HFF-Myc (cell line): Measurements from ENCODE around the gene ACTR6.
"Not testable (repeated sequence)": the region's sequence is repeated elsewhere in the genome, so short reads cannot be mapped to it uniquely, and the experiment has no call there.

Experiments used
- DNase-seq: peaks from one replicate; pipeline ENCODE4 v3.0.0-alpha.2; 2011; ENCODE audit warnings: low read depth; ENCODE audit errors: extremely low read depth
- H3K4me3 ChIP-seq: replicated peaks from 2 replicates; pipeline ENCODE4 v1.5.1; 2011; ENCODE audit warnings: low read depth, mild to moderate bottlenecking, control low read depth, low read length
- TF ChIP-seq, protein P1 (sequence below): IDR thresholded peaks from 2 replicates; pipeline ENCODE4 v1.5.1; 2012; ENCODE audit warnings: mild to moderate bottlenecking, low read depth, low read length, control low read depth; ENCODE audit errors: missing control alignments

The ACTR6 gene

DNA sequence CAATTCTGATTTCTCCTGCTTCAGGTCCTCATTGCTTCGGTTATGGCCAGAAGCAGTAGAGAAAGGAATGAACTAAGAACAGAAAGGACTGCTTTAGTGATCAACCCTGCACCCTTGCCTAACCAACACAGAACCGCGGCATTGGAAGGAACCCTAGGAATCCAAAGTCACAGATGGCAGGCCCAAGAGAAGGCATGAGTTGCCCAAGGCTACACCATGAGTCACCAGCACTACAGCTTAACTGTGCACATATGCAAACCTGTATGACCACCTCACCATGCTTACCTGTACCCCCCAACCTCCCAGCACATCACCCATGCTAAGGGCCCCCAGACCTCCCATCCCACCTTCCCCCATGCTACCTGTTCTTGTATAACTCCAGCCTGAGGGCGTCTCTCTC is 32.1 kb upstream of the ACTR6 start:
- TF ChIP-seq, protein P1, sequence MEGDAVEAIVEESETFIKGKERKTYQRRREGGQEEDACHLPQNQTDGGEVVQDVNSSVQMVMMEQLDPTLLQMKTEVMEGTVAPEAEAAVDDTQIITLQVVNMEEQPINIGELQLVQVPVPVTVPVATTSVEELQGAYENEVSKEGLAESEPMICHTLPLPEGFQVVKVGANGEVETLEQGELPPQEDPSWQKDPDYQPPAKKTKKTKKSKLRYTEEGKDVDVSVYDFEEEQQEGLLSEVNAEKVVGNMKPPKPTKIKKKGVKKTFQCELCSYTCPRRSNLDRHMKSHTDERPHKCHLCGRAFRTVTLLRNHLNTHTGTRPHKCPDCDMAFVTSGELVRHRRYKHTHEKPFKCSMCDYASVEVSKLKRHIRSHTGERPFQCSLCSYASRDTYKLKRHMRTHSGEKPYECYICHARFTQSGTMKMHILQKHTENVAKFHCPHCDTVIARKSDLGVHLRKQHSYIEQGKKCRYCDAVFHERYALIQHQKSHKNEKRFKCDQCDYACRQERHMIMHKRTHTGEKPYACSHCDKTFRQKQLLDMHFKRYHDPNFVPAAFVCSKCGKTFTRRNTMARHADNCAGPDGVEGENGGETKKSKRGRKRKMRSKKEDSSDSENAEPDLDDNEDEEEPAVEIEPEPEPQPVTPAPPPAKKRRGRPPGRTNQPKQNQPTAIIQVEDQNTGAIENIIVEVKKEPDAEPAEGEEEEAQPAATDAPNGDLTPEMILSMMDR = no peak
- H3K4me3 ChIP-seq = no peak overlapping the region
- no peak for DNase-seq

DNA sequence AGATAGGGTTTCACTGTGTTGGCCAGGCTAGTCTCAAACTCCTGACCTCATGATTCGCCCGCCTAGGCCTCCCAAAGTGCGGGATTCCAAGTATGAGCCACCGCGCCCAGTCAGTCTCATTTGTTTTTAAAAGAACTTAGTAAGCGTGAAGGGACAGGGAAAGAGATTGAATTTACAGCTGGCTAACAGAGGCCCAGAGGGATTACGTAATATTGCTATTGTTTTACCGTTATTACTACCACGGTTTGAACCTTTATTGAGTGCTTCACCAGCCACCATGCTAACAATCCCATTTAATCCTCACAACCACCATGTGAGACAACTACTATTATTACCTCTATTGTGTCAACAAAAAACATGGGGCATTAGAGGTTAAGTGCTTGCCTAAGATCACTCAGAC is 31.3 kb upstream of the ACTR6 start:
- TF ChIP-seq, protein P1 = no peak
- DNase-seq = no peak
- H3K4me3 ChIP-seq = no peak overlapping the region

DNA sequence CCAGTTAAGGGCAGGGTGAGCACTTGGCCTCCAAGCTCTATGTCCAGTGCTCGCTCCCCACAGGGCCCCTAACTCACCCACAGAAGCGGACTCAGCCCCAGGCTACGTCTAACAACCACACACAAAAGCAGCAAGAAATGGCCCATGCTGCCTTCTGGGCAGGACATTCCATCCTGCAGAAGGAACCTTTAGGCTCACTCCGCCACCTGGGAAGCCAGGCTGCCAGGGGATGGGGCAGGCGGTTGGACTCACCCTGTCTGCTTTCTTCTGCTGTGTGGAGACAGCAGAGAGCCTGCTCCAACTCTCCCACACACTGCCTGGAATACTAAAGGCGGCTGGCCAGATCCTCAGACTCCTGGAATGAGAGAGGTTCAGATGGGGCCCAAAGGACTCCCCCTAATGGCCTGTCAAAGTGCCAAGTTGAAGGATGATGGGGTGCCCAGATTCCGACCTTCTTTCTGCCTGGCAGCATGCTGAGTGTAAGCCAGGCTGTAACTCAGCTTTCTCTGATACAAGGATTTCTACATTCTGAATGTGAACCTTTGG is 30.2 kb upstream of the ACTR6 start:
- H3K4me3 ChIP-seq = no peak overlapping the region
- TF ChIP-seq, protein P1 = no peak
- DNase-seq = no peak

DNA sequence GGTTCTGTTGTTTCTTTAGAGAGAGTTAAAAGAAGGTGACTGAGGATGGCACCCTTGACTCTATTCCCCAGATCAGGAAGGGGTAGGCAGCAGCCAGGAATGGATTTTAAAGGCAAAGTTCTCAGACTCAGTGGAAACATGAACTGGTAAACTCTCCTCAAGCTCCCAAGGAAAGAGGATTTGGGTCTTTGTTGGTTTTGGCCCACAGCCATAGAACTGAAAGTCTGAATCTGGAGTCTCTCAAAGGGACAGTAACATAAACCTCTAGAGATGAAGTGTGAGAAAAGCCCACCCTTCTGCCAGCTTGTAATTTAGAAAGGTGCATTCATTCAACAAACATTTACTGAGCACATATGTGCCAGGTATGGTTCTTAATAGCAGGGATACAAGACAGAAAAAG is 29.4 kb upstream of the ACTR6 start:
- H3K4me3 ChIP-seq = no peak overlapping the region
- no peak for DNase-seq
- TF ChIP-seq, protein P1 = no peak

DNA sequence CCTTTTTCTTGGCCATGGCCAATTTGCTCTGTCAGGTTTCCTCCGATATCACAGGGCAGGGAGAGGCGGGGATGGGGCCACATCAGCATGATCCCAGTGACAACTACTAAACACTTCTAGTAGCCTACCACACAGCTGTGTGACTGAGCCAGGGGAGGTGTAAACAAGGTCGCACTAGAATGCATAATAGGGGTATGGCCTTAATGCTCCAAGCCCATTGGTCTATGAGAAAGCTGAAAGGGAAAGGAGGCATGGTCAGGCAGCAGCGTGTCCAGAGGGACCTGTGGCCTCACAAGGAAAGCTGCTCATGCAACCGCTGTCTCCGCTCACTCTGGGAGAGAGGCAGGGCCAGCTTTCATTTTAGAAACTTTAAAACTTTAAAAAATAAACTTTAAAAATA is 27.5 kb upstream of the ACTR6 start:
- TF ChIP-seq, protein P1 = no peak
- DNase-seq = no peak
- no peak overlapping the region for H3K4me3 ChIP-seq

DNA sequence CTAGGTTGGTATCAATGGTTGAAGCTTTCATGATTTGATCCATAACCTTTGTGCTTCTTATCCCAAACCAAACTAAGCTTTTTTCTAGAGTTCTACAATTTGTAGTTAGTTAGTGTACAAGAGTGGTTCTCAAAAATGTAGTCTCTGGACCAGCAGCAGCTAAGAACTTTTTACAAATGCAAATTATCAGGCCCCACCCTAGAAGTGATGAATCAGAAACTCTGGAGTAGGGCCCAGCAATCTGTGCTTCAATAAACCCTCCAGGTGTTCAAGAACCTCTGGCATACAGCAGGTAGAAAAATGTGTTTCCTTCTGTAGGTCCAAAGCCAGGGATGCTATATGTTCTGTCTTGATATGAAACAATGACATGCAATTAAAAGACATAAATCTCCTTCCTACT is 26.1 kb upstream of the ACTR6 start:
- TF ChIP-seq, protein P1 = no peak
- DNase-seq = no peak
- H3K4me3 ChIP-seq = no peak overlapping the region

DNA sequence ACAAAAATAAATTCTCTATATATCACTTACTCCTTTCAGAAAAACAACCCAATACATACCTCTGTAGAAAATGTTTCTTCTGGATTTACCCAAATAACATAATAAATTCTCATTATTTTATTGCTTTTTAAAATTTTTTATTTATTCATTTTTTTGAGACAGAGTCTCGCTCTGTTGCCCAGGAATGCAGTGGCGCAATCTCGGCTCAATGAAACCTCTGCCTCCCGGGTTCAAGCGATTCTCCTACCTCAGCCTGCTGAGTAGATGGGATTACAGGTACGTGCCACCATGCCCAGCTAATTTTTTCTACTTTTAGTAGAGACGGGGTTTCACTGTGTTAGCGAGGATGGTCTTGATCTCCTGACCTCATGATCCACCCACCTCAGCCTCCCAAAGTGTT is 24.1 kb upstream of the ACTR6 start:
- H3K4me3 ChIP-seq, DNase-seq: not testable (repeated sequence)
